ENCODE measurements around the gene THYN1. TPM values are rescaled to one million over a fixed set of nuclear protein-coding genes. Genes with fewer than 3 reads are reported as not detected.
"Not testable (repeated sequence)": the region's sequence is repeated elsewhere in the genome, so short reads cannot be mapped to it uniquely, and the experiment has no call there.

Gene THYN1
- total RNA-seq, 1 experiment from 2014 or later, result 30.0 TPM

DNA sequence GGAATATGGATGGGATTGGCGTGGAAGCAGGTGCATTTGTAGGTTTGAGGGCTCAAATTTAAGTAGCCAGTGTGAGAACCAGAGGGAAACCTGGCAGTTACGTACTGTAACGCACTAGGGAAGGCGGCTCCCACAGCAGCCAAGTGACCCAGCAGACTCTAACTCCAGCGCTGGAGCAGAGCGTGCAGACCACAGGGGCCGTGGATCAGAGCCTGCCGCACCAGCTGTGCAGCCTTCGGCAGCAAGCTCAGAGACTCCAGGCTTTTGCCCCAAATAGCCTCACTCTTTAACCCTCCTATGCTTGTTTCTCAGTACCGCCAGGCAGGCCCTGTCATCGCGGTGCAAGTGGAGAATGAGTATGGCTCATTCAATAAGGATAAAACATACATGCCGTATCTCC, 35.3 kb upstream of the THYN1 start:
- no peak overlapping the region for H2AFZ ChIP-seq (ENCODE audit: low read length)
- H3K9ac ChIP-seq (ENCODE audit: low read length), result no peak overlapping the region
- no peaks in the 10 kb centered on the region for H3K27me3 ChIP-seq (ENCODE audit: low read length)
- no peak for DNase-seq
- no peaks in the 10 kb centered on the region for H3K9me2 ChIP-seq (replicated peaks; ENCODE audit: insufficient read depth, low read length)
- H3K4me3 ChIP-seq (ENCODE audit: low read length), result no peak overlapping the region
- no peaks in the 10 kb centered on the region for H4K20me1 ChIP-seq (ENCODE audit: insufficient read depth, low read depth, low read length)
- no peaks in the 10 kb centered on the region for H3K9me3 ChIP-seq (ENCODE audit: low read length)
- H3K36me3 ChIP-seq (ENCODE audit: insufficient read depth, low read length), result no peaks in the 10 kb centered on the region
- H3K4me2 ChIP-seq (ENCODE audit: low read depth, low read length, poor library complexity, severe bottlenecking), result no peak overlapping the region
- H3K4me1 ChIP-seq (ENCODE audit: low read length), result no peaks in the 10 kb centered on the region
- no peak overlapping the region for H3K27ac ChIP-seq (ENCODE audit: low read length)
- no peaks in the 10 kb centered on the region for H3K79me2 ChIP-seq (ENCODE audit: low read length)

DNA sequence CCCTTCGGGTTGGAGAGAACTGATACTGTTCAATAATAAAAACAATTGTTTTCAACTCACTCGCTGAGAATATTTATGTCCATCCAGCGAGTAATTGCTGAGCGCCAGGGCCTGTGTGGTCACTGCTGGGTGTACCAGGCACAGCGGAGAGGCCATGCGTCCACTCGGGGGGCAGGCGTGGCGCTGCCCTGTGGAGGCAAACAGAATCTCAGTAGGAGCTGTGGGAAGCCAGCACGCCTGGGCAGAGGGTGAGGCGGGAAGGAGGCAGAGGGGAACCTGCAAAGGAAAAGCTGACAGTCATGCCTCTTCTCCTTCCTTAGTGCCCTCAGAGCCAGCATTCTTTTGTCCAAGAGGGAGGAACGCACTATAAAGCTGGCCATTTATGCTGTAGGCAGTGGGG, 34.4 kb upstream of the THYN1 start:
- Histone ChIP-seq H3K9ac (ENCODE audit: low read length) (no peak overlapping the region), H3K9me2 (replicated peaks; ENCODE audit: insufficient read depth, low read length) (no peaks in the 10 kb centered on the region), H3K27me3 (ENCODE audit: low read length) (no peaks in the 10 kb centered on the region), H3K9me3 (ENCODE audit: low read length) (no peaks in the 10 kb centered on the region), H3K4me3 (ENCODE audit: low read length) (no peak overlapping the region), H2AFZ (ENCODE audit: low read length) (no peak overlapping the region), H3K4me2 (ENCODE audit: low read depth, low read length, poor library complexity, severe bottlenecking) (no peak overlapping the region), H3K4me1 (ENCODE audit: low read length) (no peaks in the 10 kb centered on the region), H3K27ac (ENCODE audit: low read length) (no peak overlapping the region), H3K36me3 (ENCODE audit: insufficient read depth, low read length) (no peaks in the 10 kb centered on the region), H4K20me1 (ENCODE audit: insufficient read depth, low read depth, low read length) (no peaks in the 10 kb centered on the region), H3K79me2 (ENCODE audit: low read length) (no peaks in the 10 kb centered on the region)
- no peak for DNase-seq

DNA sequence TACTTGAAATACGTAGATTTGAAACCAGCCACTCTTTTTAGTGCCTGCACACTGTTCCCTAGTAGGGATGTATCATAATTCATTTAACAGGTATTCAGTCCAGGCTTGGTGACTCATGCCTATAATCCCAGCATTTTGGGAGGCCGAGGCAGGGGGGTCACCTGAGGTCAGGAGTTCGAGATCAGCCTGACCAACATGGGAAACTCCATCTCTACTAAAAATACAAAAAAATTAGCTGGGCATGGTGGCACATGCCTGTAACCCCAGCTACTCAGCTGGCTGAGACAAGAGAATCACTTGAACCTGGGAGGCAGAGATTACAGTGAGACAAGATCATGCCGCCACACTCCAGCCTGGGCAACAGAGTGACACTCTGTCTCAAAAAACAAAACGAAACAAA, 31.2 kb upstream of the THYN1 start:
- not testable (repeated sequence) for H3K79me2 ChIP-seq (ENCODE audit: low read length); H2AFZ ChIP-seq (ENCODE audit: low read length); H3K36me3 ChIP-seq (ENCODE audit: insufficient read depth, low read length); H3K9me2 ChIP-seq (replicated peaks; ENCODE audit: insufficient read depth, low read length); H3K4me2 ChIP-seq (ENCODE audit: low read depth, low read length, poor library complexity, severe bottlenecking); H3K9me3 ChIP-seq (ENCODE audit: low read length); H3K4me3 ChIP-seq (ENCODE audit: low read length); H3K27ac ChIP-seq (ENCODE audit: low read length); H3K4me1 ChIP-seq (ENCODE audit: low read length); H3K27me3 ChIP-seq (ENCODE audit: low read length); H3K9ac ChIP-seq (ENCODE audit: low read length); H4K20me1 ChIP-seq (ENCODE audit: insufficient read depth, low read depth, low read length); DNase-seq

DNA sequence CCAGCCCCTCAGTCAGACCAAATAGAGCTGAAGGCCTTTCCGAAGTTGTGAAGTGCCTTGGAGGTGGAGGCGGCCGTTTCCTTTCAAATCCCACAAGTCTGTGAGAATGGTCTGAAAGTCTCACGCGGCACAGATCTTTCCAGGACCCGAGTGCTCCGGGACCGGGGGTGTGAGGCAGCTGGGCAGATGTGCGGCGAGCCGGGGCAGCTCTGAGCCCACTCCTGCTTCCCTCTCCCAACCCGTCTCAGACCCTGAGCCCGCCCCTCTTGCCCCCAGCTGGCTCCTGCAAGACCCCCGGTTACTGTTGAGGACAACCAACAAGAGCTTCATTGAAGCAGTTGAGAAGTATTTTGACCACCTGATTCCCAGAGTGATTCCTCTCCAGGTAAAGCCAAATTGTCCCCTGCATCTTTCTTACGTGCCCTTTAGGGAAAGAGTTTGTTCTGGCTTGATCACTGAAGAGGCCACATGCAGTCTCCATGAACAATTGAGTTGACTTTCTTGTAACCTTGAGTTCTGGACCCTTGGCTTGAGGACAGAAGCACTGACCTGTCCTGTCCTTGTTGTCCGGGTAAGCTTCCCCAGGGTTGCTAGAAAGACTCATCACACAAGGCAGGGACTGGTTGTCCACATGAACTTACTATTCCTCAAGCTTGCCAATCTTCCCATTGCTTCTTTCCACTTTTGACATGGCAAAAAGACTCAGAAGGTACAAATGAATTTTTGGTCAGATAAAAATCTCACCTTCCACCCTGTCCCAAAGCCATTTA, 30.5 kb upstream of the THYN1 start:
- H3K36me3 ChIP-seq (ENCODE audit: insufficient read depth, low read length), result no peaks in the 10 kb centered on the region
- DNase-seq, result no peak
- H2AFZ ChIP-seq (ENCODE audit: low read length), result no peak overlapping the region
- H4K20me1 ChIP-seq (ENCODE audit: insufficient read depth, low read depth, low read length), result no peaks in the 10 kb centered on the region
- H3K9me2 ChIP-seq (replicated peaks; ENCODE audit: insufficient read depth, low read length), result no peaks in the 10 kb centered on the region
- no peaks in the 10 kb centered on the region for H3K79me2 ChIP-seq (ENCODE audit: low read length)
- H3K4me3 ChIP-seq (ENCODE audit: low read length), result no peak overlapping the region
- H3K4me2 ChIP-seq (ENCODE audit: low read depth, low read length, poor library complexity, severe bottlenecking), result no peak overlapping the region
- H3K27ac ChIP-seq (ENCODE audit: low read length), result no peak overlapping the region
- no peak overlapping the region for H3K9ac ChIP-seq (ENCODE audit: low read length)
- H3K9me3 ChIP-seq (ENCODE audit: low read length), result no peaks in the 10 kb centered on the region
- no peaks in the 10 kb centered on the region for H3K27me3 ChIP-seq (ENCODE audit: low read length)
- H3K4me1 ChIP-seq (ENCODE audit: low read length), result no peaks in the 10 kb centered on the region

DNA sequence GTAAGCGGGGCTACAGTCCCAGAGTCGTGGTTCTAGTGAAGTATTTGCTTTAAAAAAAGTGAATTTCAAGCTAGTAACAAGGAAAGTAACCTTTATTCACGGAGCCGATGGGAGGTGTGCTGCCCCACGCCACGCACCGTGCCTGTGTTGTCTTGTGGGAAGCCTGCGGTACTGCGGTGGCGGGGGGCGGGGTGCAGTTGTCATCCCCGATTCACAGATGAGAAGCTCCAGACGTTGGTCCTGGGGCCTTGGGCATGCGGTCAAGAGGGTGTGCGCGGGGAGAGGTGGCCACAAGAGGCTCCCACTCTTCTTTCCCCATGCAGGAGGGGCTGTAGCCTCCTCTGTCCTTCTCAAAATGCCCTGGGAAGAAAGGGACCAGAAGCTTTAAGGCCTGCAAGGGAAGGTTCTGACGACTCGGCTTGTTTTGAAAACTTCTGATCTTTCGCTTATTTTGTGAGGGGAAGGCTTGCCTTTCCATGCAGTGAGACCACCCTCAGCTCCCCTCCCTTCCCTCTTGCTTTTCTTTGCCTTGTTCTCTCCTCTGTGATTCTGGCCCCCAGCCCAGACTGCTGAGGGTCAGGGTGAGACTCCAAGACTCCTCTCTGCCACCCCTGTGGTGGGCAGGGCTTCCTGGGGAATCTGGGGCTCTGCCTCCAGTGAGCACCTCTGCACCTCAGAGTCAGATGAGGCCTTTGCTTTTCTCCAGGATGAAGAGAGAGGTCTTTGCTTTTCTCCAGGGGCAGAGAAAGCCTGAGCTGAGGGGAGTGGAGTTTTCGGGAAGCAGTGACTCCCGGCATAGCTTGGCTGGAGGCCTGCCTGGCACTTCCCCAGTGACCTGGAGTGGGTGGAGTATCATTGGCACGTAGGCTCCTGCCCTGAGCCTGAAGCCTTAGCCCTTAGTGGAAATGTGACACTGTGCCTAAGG, 29.2 kb upstream of the THYN1 start:
- no peaks in the 10 kb centered on the region for H3K27me3 ChIP-seq (ENCODE audit: low read length)
- no peak overlapping the region for H3K4me2 ChIP-seq (ENCODE audit: low read depth, low read length, poor library complexity, severe bottlenecking)
- no peaks in the 10 kb centered on the region for H3K9me3 ChIP-seq (ENCODE audit: low read length)
- no peaks in the 10 kb centered on the region for H3K4me1 ChIP-seq (ENCODE audit: low read length)
- H3K36me3 ChIP-seq (ENCODE audit: insufficient read depth, low read length), result no peaks in the 10 kb centered on the region
- H2AFZ ChIP-seq (ENCODE audit: low read length), result no peak overlapping the region
- no peak overlapping the region for H3K9ac ChIP-seq (ENCODE audit: low read length)
- no peak for DNase-seq
- H3K4me3 ChIP-seq (ENCODE audit: low read length), result no peak overlapping the region
- no peaks in the 10 kb centered on the region for H4K20me1 ChIP-seq (ENCODE audit: insufficient read depth, low read depth, low read length)
- H3K9me2 ChIP-seq (replicated peaks; ENCODE audit: insufficient read depth, low read length), result no peaks in the 10 kb centered on the region
- H3K79me2 ChIP-seq (ENCODE audit: low read length), result no peaks in the 10 kb centered on the region
- no peak overlapping the region for H3K27ac ChIP-seq (ENCODE audit: low read length)

DNA sequence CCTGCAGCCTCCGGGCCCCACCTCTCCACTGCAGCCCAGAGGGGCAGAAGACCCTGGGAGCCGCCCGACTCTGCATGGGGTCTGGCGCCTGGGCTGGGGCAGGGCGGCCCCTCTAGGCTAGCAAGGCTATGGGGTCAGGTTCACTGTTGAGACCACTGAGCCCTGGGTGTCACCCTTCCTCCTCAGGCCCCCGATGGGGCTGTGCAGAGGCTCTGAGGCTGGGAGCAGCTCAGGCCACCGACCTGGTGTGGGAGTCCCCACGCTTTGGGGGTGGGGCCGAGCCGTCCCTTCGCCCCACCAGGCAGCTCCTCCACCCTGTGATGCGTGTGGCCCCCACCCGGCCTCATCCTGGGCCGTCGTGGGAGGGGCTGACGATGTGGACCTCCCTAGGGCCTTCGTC, 28.5 kb upstream of the THYN1 start:
- H3K79me2 ChIP-seq (ENCODE audit: low read length); H4K20me1 ChIP-seq (ENCODE audit: insufficient read depth, low read depth, low read length); H3K36me3 ChIP-seq (ENCODE audit: insufficient read depth, low read length); H3K27me3 ChIP-seq (ENCODE audit: low read length); H3K4me2 ChIP-seq (ENCODE audit: low read depth, low read length, poor library complexity, severe bottlenecking); H3K4me3 ChIP-seq (ENCODE audit: low read length); H3K9ac ChIP-seq (ENCODE audit: low read length); H3K27ac ChIP-seq (ENCODE audit: low read length); DNase-seq; H3K4me1 ChIP-seq (ENCODE audit: low read length); H2AFZ ChIP-seq (ENCODE audit: low read length); H3K9me2 ChIP-seq (replicated peaks; ENCODE audit: insufficient read depth, low read length); H3K9me3 ChIP-seq (ENCODE audit: low read length): not testable (repeated sequence)

DNA sequence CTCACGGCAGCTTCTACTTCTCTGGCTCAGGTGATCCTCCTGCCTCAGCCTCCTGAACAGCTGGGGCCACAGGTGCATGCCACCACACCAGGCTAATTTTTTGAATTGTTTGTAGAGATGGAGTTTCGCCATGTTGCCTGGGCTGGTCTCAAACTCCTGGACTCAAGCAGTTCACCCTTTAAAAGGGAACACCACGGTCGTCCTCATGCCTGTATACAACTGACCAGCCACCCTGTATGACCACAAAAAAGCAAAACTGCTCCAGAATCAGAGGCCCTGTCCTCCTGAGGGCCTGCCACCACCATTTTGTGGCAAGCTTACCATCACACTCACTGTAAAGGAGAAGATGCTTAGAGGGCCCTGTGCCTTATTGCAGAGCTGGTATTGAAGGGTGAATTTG, 25.2 kb upstream of the THYN1 start:
- Histone ChIP-seq H3K4me3 (ENCODE audit: low read length) (no peak overlapping the region), H3K4me1 (ENCODE audit: low read length) (no peaks in the 10 kb centered on the region), H3K9me2 (replicated peaks; ENCODE audit: insufficient read depth, low read length) (no peaks in the 10 kb centered on the region), H3K27ac (ENCODE audit: low read length) (no peak overlapping the region), H4K20me1 (ENCODE audit: insufficient read depth, low read depth, low read length) (no peaks in the 10 kb centered on the region), H3K27me3 (ENCODE audit: low read length) (no peaks in the 10 kb centered on the region), H3K36me3 (ENCODE audit: insufficient read depth, low read length) (no peaks in the 10 kb centered on the region), H3K9me3 (ENCODE audit: low read length) (no peaks in the 10 kb centered on the region), H3K4me2 (ENCODE audit: low read depth, low read length, poor library complexity, severe bottlenecking) (no peak overlapping the region), H3K9ac (ENCODE audit: low read length) (no peak overlapping the region), H3K79me2 (ENCODE audit: low read length) (no peaks in the 10 kb centered on the region), H2AFZ (ENCODE audit: low read length) (no peak overlapping the region)
- DNase-seq, result no peak

DNA sequence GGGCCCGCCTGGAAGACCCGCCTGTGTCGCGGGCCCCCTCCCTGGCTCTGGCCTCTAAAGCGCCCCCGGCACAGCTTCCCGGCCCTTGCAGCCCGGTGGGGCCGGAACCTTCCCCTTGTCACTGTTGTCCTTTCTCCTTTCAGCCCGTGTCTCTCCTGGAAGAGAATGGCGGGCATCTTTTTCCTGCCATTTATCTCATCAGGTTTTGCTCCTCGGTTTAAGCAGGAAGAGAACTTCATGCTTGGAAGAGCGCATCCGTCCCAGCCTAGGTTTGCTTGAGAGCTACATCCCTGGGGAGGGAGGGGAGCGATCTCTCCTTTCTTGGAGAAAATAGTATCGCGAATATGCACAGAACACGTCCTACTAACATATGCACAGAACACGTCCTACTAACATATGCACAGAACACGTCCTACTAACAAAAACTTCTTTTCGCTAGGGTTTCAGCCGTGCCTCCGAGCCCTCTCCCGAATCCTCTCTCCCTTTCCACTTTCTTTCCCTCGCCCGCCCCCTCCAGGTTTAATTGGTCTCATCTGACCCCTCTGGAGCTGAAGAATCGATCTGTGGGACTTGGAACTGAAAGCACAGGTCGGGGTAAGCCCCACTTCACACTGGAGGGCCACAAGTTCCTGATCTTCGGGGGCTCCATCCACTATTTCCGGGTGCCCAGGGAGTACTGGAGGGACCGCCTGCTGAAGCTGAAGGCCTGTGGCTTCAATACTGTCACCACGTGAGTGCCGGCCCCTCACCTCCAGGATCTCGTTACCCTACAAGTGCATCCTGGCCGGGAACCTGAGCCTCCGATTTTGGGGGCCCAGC, 24.2 kb upstream of the THYN1 start:
- H3K27ac ChIP-seq (ENCODE audit: low read length), result no peak overlapping the region
- H3K9me2 ChIP-seq (replicated peaks; ENCODE audit: insufficient read depth, low read length), result no peaks in the 10 kb centered on the region
- H3K9me3 ChIP-seq (ENCODE audit: low read length), result no peaks in the 10 kb centered on the region
- no peaks in the 10 kb centered on the region for H3K4me1 ChIP-seq (ENCODE audit: low read length)
- no peak overlapping the region for H3K4me2 ChIP-seq (ENCODE audit: low read depth, low read length, poor library complexity, severe bottlenecking)
- H3K36me3 ChIP-seq (ENCODE audit: insufficient read depth, low read length), result no peaks in the 10 kb centered on the region
- no peaks in the 10 kb centered on the region for H3K27me3 ChIP-seq (ENCODE audit: low read length)
- H4K20me1 ChIP-seq (ENCODE audit: insufficient read depth, low read depth, low read length), result no peaks in the 10 kb centered on the region
- no peak for DNase-seq
- no peak overlapping the region for H2AFZ ChIP-seq (ENCODE audit: low read length)
- no peak overlapping the region for H3K4me3 ChIP-seq (ENCODE audit: low read length)
- no peaks in the 10 kb centered on the region for H3K79me2 ChIP-seq (ENCODE audit: low read length)
- H3K9ac ChIP-seq (ENCODE audit: low read length), result no peak overlapping the region
